SH-SY5Y (cell line): Measurements from ENCODE around the gene HRAS.

ENCODE experiments used
- GATA2 ChIP-seq: IDR thresholded peaks from 2 replicates; pipeline ENCODE4 v1.6.1; 2011; ENCODE audit warnings: mild to moderate bottlenecking, low read depth, low read length
- GATA3 ChIP-seq: IDR thresholded peaks from 2 replicates; pipeline ENCODE4 v1.6.1; 2011; ENCODE audit warnings: low read depth, mild to moderate bottlenecking, low read length, moderate library complexity

DNA sequence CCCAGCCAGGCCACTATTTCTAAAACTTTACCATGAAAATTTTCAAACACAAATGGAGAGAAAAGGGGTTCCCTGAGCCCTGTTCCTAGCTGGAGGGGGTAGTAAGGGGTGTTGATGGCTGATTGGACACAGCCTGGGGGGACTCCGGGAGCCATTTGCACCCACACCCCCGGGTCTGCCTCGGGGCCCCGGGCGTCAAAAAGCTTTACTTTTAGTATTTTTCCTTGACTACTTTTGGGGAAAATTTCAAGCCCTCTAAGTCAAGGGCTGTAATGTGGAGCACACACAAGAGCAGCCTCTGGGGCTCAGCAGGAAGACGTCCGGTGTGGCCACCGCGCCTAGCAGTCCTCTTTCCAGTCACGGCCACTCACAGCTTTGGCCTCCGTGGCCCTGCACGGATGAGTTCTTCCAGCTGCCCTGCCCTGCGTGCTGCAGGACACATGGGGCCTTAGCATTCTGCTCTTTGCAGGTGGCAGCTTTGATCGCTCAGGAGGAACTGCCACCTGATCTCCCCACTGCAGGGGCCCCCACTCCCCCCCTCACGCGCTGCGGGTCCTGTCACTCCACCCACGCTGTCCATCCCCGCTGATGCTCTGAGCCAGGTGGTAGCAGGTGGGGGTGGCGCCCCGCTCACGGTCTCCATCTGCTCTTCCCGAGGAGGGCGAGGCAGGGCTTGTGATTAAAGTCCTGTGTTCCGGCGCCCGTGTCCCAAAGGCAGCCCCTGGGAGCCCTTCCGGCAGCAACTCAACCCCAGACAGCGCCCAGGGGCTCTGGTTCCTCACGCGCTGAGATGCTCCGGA lies 42.7 kb downstream of the HRAS start:
- TF ChIP-seq GATA3 = no peak
- no peak for TF ChIP-seq GATA2
